ENCODE results near the gene ZNF474. TPM values are rescaled to one million over a fixed set of nuclear protein-coding genes. Genes with fewer than 3 reads are reported as not detected.

The ZNF474 gene
- polyA plus RNA-seq, 1 donor from 2014 or later: 0.35 TPM

DNA sequence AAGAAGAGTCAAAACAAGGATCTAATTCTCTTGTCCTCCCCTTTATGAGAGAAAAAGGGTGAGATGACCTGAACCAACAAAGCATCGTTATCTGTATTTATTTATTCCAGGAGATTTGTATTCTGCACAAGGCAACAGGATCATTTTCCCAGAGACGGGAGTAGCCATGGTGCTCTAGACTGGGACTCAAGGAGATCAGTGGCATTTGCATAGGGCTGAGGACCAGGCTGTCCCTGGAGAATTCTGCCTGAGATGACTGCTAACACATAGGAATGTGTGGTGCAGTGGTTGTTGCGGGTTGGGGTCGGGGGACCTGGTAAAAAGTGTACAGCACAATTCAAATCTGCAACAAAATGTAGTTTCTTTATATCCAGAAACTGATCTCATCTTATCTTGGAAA lies 22.3 kb upstream of the ZNF474 start:
- H3K36me3 Mint-ChIP-seq: peaks cover 2% of the 10 kb centered on the region
- no peak overlapping the region for H3K4me3 Mint-ChIP-seq
- no peak overlapping the region for H3K27ac Mint-ChIP-seq
- H3K27me3 Mint-ChIP-seq: peaks cover 2% of the 10 kb centered on the region
- no peaks in the 10 kb centered on the region for H3K4me1 Mint-ChIP-seq
- no peaks in the 10 kb centered on the region for H3K9me3 Mint-ChIP-seq

DNA sequence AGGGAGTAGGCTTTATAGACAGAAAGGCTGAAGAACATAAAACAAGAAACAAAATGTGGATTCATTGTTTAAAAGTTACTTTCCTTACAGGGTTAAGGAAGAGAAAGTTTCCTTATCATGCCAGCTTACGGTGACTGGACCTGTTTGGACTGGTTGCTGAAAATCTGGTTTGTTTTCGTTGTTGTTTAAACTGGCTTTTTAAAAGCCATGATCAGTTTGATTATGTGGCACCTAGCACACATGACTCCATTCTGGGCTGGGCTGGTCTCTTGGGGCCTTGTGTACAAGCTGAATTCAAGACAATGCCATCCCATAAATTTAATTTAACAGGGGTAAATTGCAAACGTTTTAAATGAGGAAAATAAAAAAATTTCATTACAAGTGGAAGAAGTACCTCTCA lies 18.4 kb upstream of the ZNF474 start:
- Mint-ChIP-seq H3K4me3 (no peak overlapping the region), H3K36me3 (no peaks in the 10 kb centered on the region), H3K9me3 (no peaks in the 10 kb centered on the region), H3K4me1 (no peaks in the 10 kb centered on the region), H3K27me3 (peaks cover 2% of the 10 kb centered on the region), H3K27ac (no peak overlapping the region)

DNA sequence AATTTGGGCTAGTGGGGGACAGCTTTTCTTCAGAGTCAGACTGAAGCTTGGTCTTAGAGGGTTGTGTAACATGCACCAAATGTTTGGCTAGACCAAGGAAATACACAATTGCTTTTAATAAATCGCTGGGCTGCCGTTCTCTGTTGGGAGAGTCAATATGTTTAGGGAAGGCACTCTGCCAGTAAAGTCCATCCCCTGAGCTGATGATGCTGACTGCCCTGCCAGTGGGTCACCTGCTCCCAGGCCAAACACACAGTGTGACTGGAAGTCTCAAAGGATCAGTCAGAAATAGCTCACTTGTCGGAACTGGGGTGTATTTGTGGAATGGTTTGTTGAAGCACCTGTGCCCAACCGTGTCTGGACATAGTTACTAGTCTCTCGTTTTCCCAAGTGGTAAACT lies 17.9 kb upstream of the ZNF474 start:
- Mint-ChIP-seq H3K9me3 (no peaks in the 10 kb centered on the region), H3K27ac (no peak overlapping the region), H3K4me1 (no peaks in the 10 kb centered on the region), H3K36me3 (no peaks in the 10 kb centered on the region), H3K27me3 (peaks cover 2% of the 10 kb centered on the region), H3K4me3 (no peak overlapping the region)

GRCh38 chr5:122112063-122112462 lies 17.3 kb upstream of the ZNF474 start:
- Mint-ChIP-seq H3K27ac (no peak overlapping the region), H3K36me3 (no peaks in the 10 kb centered on the region), H3K27me3 (peaks cover 2% of the 10 kb centered on the region)

DNA sequence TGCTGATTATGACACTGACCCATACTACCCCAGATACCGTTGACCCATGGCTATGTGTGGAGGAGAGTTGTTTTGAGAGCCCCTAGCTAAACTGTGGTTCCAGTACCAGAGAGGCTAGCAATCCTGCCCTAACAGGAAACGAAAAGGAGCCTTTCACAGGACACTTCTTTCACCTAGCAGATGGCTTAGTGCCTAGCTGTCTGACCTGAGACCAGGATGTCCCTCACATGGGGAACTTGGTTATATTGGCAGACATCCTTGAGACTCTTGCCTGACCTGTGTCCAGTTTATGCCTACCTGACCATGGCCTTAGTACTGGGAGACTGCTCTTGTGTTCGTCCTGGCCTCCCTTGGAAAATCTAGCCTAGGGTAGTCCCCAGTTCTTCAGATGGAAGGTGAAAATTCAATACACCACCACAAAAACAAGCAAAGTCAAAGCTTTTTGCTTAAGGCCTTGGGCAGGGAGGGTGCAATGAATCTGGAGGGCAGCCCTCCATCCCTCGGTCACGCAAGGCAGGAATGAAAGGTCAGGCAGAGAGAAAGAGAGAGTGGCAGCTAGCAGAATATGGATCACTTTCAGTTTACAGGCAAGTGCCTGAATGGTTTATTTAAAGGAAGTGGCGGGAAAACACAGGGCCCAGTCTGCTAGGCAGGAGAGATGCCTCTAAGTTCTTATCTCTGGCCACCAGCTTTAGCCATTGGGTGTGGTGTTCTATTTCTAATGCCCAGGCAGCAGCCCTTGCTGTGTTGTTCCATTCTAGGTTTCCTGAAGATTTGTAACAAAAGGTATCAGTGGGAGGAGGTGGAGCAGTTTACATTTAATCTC lies 16.4 kb upstream of the ZNF474 start:
- no peaks in the 10 kb centered on the region for H3K9me3 Mint-ChIP-seq
- H3K4me1 Mint-ChIP-seq: no peaks in the 10 kb centered on the region
- H3K4me3 Mint-ChIP-seq: peak overlapping the region in 1 of 4 donors; percentile 50
- H3K36me3 Mint-ChIP-seq: no peaks in the 10 kb centered on the region
- no peak overlapping the region for H3K27ac Mint-ChIP-seq
- H3K27me3 Mint-ChIP-seq: no peaks in the 10 kb centered on the region

More at GRCh38 chr5:122112063-122112462, 17.3 kb upstream of the ZNF474 start:
- H3K9me3 Mint-ChIP-seq: no peaks in the 10 kb centered on the region
- no peaks in the 10 kb centered on the region for H3K4me1 Mint-ChIP-seq
- H3K4me3 Mint-ChIP-seq: no peak overlapping the region

GRCh38 chr5:122114501-122114900 lies 14.8 kb upstream of the ZNF474 start:
- Mint-ChIP-seq H3K4me3 (no peak overlapping the region), H3K27me3 (no peaks in the 10 kb centered on the region), H3K4me1 (no peaks in the 10 kb centered on the region)

DNA sequence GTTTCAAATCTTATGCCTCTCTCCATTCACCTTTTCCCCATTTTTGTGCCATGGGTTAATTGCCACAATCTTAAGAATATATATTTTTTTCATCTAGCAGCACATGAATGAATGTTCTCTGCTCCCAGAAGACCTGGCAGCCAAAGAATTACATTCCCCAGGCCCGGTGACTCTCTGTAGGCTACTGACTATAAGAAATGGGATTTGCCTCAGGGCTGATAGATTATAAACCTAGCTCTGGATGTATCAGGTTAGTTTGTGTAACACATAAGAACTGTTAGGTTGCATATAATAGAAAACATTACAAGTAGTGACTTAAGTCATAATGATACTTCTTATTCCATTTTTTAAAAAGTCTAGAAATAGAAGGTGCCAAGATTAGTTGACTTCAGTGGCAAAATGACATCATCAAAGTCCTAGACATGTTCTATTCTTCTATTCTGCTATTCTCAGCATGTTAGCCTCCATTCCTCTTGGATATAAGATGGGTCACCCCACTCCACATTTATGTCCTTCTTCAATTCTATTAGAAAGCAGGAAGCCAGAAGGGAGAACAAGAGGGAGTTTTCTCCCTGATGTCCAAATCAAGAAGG lies 10.9 kb upstream of the ZNF474 start:
- Mint-ChIP-seq H3K27ac (no peak overlapping the region), H3K27me3 (peaks cover 2% of the 10 kb centered on the region), H3K36me3 (peaks cover 1% of the 10 kb centered on the region), H3K4me3 (no peak overlapping the region), H3K9me3 (no peaks in the 10 kb centered on the region), H3K4me1 (no peaks in the 10 kb centered on the region)

More at GRCh38 chr5:122114501-122114900, 14.8 kb upstream of the ZNF474 start:
- no peaks in the 10 kb centered on the region for H3K36me3 Mint-ChIP-seq
- H3K9me3 Mint-ChIP-seq: no peaks in the 10 kb centered on the region
- no peak overlapping the region for H3K27ac Mint-ChIP-seq

GRCh38 chr5:122119205-122119604 lies 10.1 kb upstream of the ZNF474 start:
- H3K27me3 Mint-ChIP-seq: peaks cover 2% of the 10 kb centered on the region
- no peak overlapping the region for H3K27ac Mint-ChIP-seq
- H3K9me3 Mint-ChIP-seq: no peaks in the 10 kb centered on the region
- H3K36me3 Mint-ChIP-seq: peaks cover 1% of the 10 kb centered on the region
- H3K4me1 Mint-ChIP-seq: no peaks in the 10 kb centered on the region
- H3K4me3 Mint-ChIP-seq: no peak overlapping the region

- no peak overlapping the region for H3K4me3 Mint-ChIP-seq
- peaks cover 2% of the 10 kb centered on the region for H3K27me3 Mint-ChIP-seq
- H3K36me3 Mint-ChIP-seq: peaks cover 1% of the 10 kb centered on the region
- H3K4me1 Mint-ChIP-seq: no peaks in the 10 kb centered on the region
- H3K27ac Mint-ChIP-seq: no peak overlapping the region
- H3K9me3 Mint-ChIP-seq: no peaks in the 10 kb centered on the region
These were observed 8.9 kb upstream of the ZNF474 start for GRCh38 chr5:122120493-122120892.

DNA sequence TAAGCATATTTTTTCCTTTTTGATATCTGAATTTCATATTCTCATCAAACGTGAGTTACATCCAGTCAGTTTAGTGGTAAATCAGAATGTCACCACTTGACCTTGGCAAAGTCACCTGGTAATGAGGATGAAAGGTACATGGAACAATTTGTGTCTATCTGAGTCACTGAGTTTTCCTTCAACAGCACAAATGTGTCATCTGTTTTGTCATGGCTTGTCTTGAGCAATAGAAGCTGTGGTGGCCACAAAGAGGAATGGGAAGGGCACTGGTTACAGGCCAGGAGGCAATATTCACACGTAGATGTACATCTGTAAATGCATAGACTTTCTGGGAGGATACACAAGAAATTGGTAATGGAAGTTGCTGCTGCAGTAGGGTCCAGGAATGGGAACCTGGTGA lies 8.4 kb upstream of the ZNF474 start:
- Mint-ChIP-seq H3K27ac (no peak overlapping the region), H3K9me3 (no peaks in the 10 kb centered on the region), H3K36me3 (peaks cover 1% of the 10 kb centered on the region), H3K4me3 (no peak overlapping the region), H3K27me3 (peaks cover 2% of the 10 kb centered on the region), H3K4me1 (no peaks in the 10 kb centered on the region)

GRCh38 chr5:122121479-122122465 lies 7.6 kb upstream of the ZNF474 start:
- Mint-ChIP-seq H3K4me3 (no peak overlapping the region), H3K27ac (no peak overlapping the region), H3K36me3 (peaks cover 1% of the 10 kb centered on the region), H3K4me1 (no peaks in the 10 kb centered on the region), H3K27me3 (peaks cover 2% of the 10 kb centered on the region), H3K9me3 (no peaks in the 10 kb centered on the region)

GRCh38 chr5:122124766-122125165 lies 4.6 kb upstream of the ZNF474 start:
- Mint-ChIP-seq H3K27me3 (peaks cover 2% of the 10 kb centered on the region), H3K4me3 (no peak overlapping the region), H3K4me1 (no peaks in the 10 kb centered on the region), H3K36me3 (peaks cover 1% of the 10 kb centered on the region), H3K9me3 (peaks cover 0 to 2% (median 0%) of the 10 kb centered on the region in 3 donors), H3K27ac (no peak overlapping the region)

DNA sequence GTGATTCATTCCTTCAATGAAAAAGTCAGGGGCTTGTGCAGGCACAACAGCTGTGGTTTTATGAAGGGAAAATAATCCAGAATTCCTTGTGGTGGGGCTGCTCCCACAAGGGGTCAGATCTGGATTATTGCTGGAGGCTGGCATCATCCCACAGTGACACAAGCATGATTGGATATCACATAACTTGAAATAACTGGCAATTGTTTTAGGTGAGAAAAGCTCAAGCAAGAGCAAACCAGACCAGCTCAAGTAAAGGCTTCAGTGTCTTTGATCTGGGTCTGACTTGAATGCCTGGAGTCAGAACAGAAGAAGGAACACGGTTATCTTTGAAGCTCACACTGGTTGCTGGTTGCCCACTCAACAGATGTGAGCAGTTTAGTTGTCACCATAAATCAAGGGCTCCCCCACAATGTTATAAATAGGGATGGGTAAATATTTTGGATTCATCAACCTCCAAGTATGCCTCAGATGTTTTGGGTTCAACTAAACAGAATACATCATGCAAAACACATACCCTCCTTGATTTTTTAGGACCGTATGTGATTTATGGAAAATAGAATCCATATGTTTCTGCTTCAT lies 3.1 kb upstream of the ZNF474 start:
- no peak overlapping the region for H3K27ac Mint-ChIP-seq
- H3K4me1 Mint-ChIP-seq: no peaks in the 10 kb centered on the region
- H3K36me3 Mint-ChIP-seq: peaks cover 1% of the 10 kb centered on the region
- no peaks in the 10 kb centered on the region for H3K27me3 Mint-ChIP-seq
- peaks cover 0 to 2% (median 0%) of the 10 kb centered on the region in 3 donors for H3K9me3 Mint-ChIP-seq
- no peak overlapping the region for H3K4me3 Mint-ChIP-seq

- no peak overlapping the region for H3K4me3 Mint-ChIP-seq
- no peaks in the 10 kb centered on the region for H3K4me1 Mint-ChIP-seq
- peaks cover 1% of the 10 kb centered on the region for H3K36me3 Mint-ChIP-seq
- H3K9me3 Mint-ChIP-seq: peaks cover 0 to 2% (median 0%) of the 10 kb centered on the region in 3 donors
- H3K27me3 Mint-ChIP-seq: no peaks in the 10 kb centered on the region
- H3K27ac Mint-ChIP-seq: no peak overlapping the region
These were observed 2.5 kb upstream of the ZNF474 start for GRCh38 chr5:122126756-122127321.

Data from IgD-negative memory B cell (primary cell).